Left kidney (tissue), 8 donors: Measurements from ENCODE around the gene BLTP3A. TPM values are rescaled to one million over a fixed set of nuclear protein-coding genes. Genes with fewer than 3 reads are reported as not detected.
"Not testable (repeated sequence)": the region's sequence is repeated elsewhere in the genome, so short reads cannot be mapped to it uniquely, and the experiment has no call there.

Experiments
- DNase-seq: peaks from one replicate; pipeline ENCODE4 v3.0.0-alpha.2; 2013
- long read RNA-seq, 8 donors: transcript quantifications; one replicate each; lab custom pipeline, GENCODE V29; 2026
- polyA plus RNA-seq: library from polyadenylated mRNA; unstranded; fragments of 120-200 nt; gene quantifications from one replicate; pipeline ENCODE4 v1.2.1, GENCODE V29; 2013; ENCODE audit not compliant: insufficient read length

The BLTP3A gene
- 17.3 TPM for polyA plus RNA-seq
- long read RNA-seq, donor 1, full-length matches to known transcripts: 1 of 1 reads
- long read RNA-seq, donor 1, partial matches to known transcripts: 0 of 1 reads
- long read RNA-seq, donor 1, other reads (novel, unspliced or antisense): 0 of 1 reads
- long read RNA-seq, donor 2: 0 reads
- long read RNA-seq, donor 3: 0 reads
- long read RNA-seq, donor 4: 0 reads
- long read RNA-seq, donor 5, full-length matches to known transcripts: 1 of 91 reads
- long read RNA-seq, donor 5, partial matches to known transcripts: 35 of 91 reads
- long read RNA-seq, donor 5, other reads (novel, unspliced or antisense): 55 of 91 reads
- long read RNA-seq, donor 6: 0 reads
- long read RNA-seq, donor 7: 0 reads
- long read RNA-seq, donor 8: 0 reads

DNA sequence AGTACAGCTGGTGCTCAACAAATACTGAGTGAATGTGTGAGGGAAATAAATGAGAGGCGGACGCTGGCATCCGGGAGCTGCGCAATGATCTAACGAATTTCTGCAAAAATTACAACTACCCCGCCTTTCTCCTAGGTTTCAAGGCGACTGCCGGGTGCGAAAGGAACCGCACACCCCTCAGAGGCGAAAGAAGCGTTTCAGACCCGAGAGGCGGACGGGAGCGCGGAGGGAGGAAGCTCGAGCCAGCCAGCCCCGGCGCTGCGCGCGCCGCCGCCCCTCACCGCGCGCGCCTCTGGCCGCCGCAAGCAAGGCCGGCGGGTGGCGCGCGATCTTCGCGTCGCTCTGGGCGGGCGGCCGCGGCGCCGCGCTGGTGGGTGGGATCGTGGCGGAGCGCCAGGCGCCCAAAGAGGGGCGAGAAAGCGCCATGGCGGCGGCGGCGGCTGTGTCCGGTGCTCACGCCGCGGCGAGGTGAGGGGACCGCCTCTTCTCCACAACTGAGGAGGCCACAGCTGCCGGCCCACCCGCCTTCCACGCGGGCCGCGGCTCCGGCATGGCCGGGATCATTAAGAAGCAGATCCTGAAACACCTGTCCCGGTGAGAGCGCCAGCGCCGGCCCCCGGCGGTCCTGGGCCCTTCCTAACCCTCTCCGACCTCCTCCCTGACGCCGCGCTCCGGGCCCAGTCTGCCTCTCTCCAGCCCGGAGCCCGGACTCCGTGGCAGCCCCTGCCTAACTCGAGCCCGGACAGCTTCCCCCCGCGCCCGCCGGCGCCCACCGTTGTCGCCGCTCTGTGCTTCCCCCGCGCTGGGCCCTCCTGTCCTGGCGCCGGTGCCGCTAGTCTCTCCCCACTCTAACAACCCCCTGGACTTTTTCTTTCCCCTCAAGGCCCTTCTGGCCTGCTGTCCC, at the start of gene BLTP3A:
Gene BLTP3A (plus strand): TSS at position 383 of the 904 bp plus-strand sequence. CDS start 168 bp downstream, at position 551.
- DNase-seq: peak; percentile 82

- no peak for DNase-seq
Measured at GRCh38 chr6:34742094-34742493, 49.8 kb upstream of the BLTP3A start.

DNA sequence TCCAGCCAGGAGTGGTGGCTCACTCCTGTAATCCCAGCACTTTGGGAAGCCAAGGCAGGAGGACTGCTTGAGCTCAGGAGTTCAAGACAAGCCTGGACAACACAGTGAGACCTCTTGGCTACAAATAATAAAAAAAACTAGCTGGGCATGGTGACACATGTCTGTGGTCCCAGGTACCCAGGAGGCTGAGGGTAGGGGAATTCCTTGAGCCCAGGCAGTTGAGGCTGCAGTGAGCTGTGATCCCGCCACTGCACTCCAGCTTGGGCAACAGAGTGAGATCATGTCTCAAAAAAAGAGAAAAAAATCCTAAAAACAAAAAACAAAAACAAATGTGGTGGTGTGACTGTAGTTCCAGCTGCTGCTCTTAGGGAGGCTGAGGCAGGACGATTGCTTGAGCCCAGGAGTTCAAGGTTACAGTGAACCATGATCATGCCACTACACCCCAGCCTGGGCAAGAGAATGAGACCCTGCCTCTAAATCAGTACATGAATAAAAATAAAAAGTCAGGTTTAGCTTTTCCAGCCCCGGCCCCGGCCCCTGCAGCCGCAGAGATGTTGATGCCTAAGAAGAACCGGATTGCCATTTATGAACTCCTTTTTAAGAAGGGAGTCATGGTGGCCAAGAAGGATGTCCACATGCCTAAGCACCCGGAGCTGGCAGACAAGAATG, 48.1 kb upstream of the BLTP3A start:
- DNase-seq: no peak

DNA sequence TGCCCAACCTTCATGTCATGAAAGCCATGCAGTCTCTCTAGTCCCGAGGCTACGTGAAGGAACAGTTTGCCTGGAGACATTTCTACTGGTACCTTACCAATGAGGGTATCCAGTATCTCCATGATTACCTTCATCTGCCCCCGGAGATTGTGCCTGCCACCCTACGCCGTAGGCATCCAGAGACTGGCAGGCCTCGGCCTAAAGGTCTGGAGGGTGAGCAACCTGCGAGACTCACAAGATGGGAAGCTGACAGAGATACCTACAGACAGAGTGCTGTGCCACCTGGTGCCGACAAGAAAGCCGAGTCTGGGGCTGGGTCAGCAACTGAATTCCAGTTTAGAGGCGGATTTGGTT, 47.6 kb upstream of the BLTP3A start:
- DNase-seq: not testable (repeated sequence)

GRCh38 chr6:34745277-34746103, 46.4 kb upstream of the BLTP3A start:
- DNase-seq: no peak

DNA sequence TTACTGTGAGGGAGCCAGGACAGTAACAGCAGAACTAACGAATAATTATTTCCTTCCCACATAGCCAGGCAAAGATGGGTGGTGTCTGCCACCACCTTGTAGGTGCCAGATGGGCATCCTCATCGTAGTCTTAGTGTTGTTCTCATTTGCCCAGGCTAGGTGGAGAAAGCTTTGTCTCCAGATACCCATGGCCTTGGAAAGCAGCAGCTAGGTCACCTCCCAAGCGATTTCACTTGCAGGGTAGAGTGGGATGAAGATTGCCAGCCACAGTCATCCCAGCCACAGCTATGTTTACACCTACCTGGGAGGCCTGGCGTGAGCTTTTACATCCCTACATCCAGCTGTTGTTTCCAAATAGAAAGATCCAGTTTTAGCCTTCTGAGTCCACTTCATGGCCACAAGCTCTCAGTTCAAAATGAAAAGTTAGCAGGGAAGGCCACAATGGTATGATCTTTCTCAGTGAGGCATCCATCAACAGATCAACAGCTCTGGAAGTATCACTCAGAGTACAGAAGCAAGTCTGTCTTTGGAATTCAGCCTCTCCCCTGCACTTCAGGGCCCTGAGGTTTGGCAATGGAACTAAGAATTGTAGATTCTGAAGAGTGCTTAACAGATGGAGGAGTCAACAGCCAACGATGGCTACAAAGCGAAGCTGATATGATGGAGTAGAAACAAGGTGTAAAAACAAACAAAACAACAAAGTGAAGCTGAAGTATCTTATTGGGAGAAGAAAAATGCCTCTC, 45.6 kb upstream of the BLTP3A start:
- no peak for DNase-seq

GRCh38 chr6:34748757-34749156, 43.1 kb upstream of the BLTP3A start:
- no peak for DNase-seq

DNA sequence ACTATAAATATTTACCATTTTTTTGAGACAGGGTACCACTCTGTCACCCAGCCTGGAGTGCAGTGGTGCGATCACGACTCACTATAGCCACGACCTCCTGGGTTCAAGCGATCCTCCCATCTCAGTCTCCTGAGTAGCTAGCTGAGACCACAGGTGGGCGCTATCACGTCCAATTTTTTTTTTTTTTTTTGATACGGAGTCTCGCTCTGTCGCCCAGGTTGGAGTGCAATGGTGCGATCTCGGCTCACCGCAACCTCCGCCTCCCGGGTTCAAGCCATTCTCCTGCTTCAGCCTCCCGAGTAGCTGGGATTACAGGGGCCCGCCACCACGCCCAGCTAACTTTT, 35.4 kb upstream of the BLTP3A start:
- DNase-seq: not testable (repeated sequence)

- DNase-seq: no peak
Measured at GRCh38 chr6:34757687-34758274, 34.1 kb upstream of the BLTP3A start.

DNA sequence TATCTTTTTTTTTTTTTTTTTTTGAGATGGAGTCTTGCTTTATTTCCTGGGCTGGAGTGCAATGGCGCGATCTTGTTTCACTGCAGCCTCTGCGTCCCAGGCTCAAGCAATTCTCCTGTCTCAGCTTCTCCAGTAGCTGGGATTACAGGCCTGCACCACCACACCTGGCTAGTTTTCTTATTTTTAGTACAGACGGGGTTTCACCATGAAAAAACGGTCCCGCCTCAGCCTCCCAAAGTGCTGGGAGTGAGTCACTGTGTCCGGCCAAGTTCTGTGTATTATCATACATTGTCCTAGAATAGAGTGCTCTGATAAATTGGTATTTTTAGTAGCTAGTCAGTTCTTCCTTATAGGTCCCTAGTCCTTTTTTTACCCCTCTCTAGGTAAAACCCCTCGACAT, 31.8 kb upstream of the BLTP3A start:
- no peak for DNase-seq

DNA sequence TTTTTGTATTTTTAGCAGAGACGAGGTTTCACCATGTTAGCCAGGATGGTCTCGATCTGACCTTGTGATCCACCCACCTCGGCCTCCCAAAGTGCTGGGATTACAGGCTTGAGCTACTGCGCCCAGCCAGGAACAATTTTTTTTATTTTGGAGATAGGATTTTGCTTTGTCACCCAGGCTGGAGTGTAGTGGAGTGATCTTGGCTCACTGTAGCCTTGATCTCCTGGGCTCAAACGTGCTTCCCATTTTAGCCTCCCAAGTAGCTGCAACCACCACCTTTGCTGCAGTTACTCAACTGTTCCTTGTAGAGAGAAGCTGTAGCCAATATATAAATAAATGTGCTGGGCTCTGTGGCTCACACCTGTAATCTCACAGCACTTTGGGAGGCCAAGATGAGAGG, 30.2 kb upstream of the BLTP3A start:
- not testable (repeated sequence) for DNase-seq

DNA sequence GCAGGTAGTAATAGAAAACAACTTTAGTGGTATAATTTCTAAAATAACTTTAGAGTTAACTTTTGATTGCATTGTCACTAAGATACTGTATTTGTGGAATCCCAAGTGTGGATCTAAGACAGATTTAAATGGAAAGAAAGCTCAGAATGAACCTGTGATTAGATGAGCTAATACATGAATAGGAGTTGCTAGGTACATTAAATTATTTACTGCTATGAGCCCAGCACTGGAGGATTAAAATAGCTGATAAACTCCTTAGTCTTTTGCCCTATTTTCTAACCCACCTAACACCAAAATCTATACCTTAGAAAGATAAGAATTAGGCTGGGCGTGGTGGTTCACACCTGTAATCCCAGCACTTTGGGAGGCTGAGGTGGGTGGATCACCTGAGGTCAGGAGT, 23.7 kb upstream of the BLTP3A start:
- DNase-seq: no peak

GRCh38 chr6:34771727-34772126, 20.2 kb upstream of the BLTP3A start:
- DNase-seq: no peak

DNA sequence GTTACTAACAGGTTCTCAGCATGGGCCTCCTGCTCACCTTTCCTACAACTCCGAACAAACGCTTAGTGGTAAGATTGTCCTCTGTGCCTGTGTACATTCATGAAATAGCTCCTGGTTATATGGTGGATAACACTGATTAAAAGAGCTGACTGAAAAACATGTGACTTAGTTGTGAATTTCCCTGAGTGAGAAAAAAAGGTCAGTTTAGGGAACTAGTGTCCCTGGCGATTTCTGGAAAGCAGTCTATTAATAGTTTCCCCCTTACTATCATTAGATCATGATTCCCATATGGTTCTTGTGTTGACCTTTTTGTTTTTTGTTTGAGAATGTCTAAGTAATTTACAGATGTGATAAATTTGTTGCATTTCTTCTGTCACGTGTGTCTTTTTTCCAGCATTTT, 18.9 kb upstream of the BLTP3A start:
- DNase-seq: no peak

DNA sequence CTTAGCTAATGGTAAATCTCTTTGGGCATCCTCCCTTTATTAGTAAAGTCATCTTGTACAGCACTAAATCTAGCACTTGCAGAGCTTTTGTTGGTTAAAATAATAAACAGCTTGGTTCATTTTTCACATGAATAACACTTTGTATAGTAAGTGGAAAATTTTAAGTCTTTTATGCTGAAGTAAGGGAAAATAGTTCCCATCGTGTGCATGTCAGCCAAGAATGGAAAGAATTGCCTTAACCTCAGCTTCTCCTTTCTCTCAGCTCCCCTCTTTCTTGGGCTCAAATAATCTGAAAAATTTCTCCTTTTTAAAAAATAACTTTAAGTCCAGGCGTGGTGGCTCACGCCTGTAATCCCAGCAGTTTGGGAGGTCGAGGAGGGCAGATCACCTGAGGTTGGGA, 18.0 kb upstream of the BLTP3A start:
- DNase-seq: no peak

DNA sequence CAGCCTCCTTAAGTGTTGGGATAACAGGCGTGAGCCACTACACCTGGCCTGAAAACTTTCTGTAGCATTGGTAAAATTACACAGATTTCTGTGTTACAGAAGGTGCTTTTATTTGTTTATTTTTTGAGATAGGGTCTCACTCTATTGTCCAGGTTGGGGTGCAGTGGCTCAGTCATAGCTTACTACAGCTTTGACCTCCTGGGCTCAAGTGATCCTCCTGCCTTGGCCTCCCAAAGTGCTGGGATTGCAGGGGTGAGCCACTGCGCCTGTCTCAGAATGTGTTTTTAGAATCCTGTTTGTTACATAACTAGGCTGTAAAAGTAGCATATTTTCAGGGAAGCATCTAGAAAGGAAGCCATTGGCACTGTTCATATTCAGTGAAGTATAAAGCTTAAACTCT, 16.9 kb upstream of the BLTP3A start:
- DNase-seq: no peak

DNA sequence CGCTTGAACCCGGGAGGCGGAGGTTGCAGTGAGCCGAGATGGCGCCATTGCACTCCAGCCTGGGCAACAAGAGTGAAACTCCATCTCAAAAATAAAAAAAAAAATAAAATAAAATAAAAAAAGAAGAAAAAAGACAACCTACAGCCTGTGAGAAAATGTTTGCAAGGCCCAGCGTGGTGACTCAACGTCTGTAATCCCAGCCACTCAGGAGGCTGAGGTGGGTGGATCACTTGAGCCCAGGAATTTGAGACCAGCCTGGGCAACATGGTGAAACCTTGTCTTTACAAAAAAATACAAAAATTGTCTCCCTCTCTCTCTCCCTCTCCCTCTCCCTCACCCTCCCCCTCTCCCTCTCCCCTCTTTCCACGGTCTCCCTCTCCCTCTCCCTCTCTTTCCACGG, 6.5 kb upstream of the BLTP3A start:
- not testable (repeated sequence) for DNase-seq

DNA sequence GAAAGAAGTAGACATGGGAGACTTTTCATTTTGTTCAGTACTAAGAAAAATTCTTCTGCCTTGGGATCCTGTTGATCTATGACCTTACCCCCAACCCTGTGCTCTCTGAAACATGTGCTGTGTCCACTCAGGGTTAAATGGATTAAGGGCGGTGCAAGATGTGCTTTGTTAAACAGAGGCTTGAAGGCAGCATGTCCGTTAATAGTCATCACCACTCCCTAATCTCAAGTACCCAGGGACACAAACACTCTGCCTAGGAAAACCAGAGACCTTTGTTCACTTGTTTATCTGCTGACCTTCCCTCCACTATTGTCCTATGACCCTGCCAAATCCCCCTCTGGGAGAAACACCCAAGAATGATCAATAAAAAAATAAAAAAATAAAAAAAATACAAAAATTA, 4.7 kb upstream of the BLTP3A start:
- not testable (repeated sequence) for DNase-seq

DNA sequence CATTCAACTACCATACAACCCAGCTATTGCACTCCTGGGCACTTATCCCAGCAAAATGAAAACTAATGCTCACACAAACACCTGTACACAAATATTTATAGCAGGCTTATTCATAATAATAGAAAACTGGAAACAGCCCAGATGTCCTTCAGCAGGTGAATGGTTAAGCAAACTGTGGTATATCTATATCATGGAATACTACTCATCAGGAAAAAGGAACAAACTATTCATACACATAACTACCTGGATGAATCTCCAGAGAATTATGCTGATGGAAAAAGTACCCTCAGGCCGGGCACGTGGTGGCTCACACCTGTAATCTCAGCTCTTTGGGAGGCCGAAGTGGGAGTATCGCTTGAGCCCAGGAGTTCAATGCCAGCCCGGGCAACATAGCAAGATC, 3.8 kb upstream of the BLTP3A start:
- no peak for DNase-seq

DNA sequence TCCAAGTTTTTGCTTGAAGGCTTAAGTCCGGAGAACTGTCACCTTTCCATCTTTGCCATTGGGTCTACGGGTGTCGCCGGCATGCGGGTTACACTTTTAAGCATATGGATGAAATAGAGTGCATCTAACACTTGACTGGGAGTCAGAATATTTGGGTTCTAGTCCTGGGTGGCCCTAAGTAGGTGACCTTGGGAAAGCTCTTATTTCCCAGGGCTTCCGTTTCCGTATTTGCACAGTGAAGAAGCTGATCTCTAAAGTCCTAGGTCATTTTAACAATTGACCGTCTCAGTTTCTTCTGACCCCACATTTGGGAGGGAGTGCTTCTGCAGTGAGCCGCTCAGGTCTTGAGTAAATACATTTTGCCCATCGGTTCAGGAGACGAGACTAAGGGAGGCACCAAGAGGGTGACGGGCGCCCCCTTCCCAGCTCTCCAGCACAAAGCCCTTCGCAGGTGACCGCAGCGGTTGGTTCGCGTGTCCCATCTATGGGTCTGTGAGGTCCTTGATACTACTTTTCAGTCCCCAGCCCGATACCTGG, 651 bp upstream of the BLTP3A start:
- peak; percentile 44 for DNase-seq
